Gastroesophageal sphincter (tissue), 4 donors: Measurements from ENCODE around the gene SDC4. TPM values are rescaled to one million over a fixed set of nuclear protein-coding genes. Genes with fewer than 3 reads are reported as not detected.

ENCODE experiments used
- ATAC-seq: fragments of 150-250 bp; one replicate; pipeline ENCODE4 v1.9.1; 2016; ENCODE audit warnings: mild to moderate bottlenecking, moderate library complexity
- H3K27ac ChIP-seq, 4 donors: fragments of 200-600 bp; sonication (generic) in 3 of 4; 1 replicate in 3 of 4; 2 replicates in 1 of 4; pipeline ENCODE4 v1.5.1; 2016 to 2019
- H3K27me3 ChIP-seq: fragments of 200-600 bp; sonication (generic); one replicate; pipeline ENCODE4 v1.5.1; 2019
- H3K36me3 ChIP-seq, 2 donors: fragments of 200-600 bp; sonication (generic); one replicate each; pipeline ENCODE4 v1.5.1; 2019; ENCODE audit warnings: control low read depth in 1 of 2
- H3K4me1 ChIP-seq, 3 donors: fragments of 200-600 bp; sonication (generic); 1 replicate in 2 of 3; 2 replicates in 1 of 3; pipeline ENCODE4 v1.5.1; 2016 to 2019; ENCODE audit warnings: control low read depth in 2 of 3
- H3K4me3 ChIP-seq, 2 donors: fragments of 200-600 bp; sonication (generic); one replicate each; pipeline ENCODE4 v1.5.1; 2019; ENCODE audit warnings: mild to moderate bottlenecking in 1 of 2, moderate library complexity in 1 of 2
- H3K9me3 ChIP-seq, 3 donors: fragments of 200-600 bp; sonication (generic); one replicate each; pipeline ENCODE4 v1.5.1; 2017 to 2019; ENCODE audit warnings: control low read depth in 2 of 3
- CTCF ChIP-seq, 4 experiments: fragments of 200-600 bp in 2 of 4; fragments of 450-650 bp in 2 of 4; sonication (generic) in 1 of 4; IDR thresholded peaks; one replicate each; pipeline ENCODE4 v1.5.1; 2017 to 2019; ENCODE audit warnings: antibody characterized with exemption in 4 of 4, mild to moderate bottlenecking in 2 of 4, moderate library complexity in 2 of 4
- EP300 ChIP-seq: sonication (generic); formaldehyde crosslinking; IDR thresholded peaks from one replicate; pipeline ENCODE4 v1.6.1; 2017; ENCODE audit warnings: antibody characterized with exemption, mild to moderate bottlenecking
- POLR2A ChIP-seq, 2 donors: fragments of 450-650 bp; IDR thresholded peaks; one replicate each; pipeline ENCODE4 v1.6.1; 2017; ENCODE audit warnings: antibody characterized with exemption in 2 of 2, mild to moderate bottlenecking in 2 of 2, moderate library complexity in 1 of 2
- POLR2AphosphoS5 ChIP-seq: sonication (generic); formaldehyde crosslinking; IDR thresholded peaks from one replicate; pipeline ENCODE4 v1.6.1; 2017; ENCODE audit warnings: antibody characterized with exemption
- WGBS, 2 donors: methylation state at CpG; one replicate each; pipeline ENCODE4 v1.1.5; 2018; ENCODE audit warnings: low coverage in 1 of 2; 5-methylcytosine and 5-hydroxymethylcytosine counted together
- total RNA-seq, 4 donors: library from RNA; depleted of rRNA; stranded (reverse); fragments of >200 nt; gene quantifications; one replicate each; pipeline ENCODE4 v1.1.0, GENCODE V29; 2016

SDC4 gene
- total RNA-seq, 4 donors from 2014 or later = 75.1 to 182 (median 84.2) TPM

DNA sequence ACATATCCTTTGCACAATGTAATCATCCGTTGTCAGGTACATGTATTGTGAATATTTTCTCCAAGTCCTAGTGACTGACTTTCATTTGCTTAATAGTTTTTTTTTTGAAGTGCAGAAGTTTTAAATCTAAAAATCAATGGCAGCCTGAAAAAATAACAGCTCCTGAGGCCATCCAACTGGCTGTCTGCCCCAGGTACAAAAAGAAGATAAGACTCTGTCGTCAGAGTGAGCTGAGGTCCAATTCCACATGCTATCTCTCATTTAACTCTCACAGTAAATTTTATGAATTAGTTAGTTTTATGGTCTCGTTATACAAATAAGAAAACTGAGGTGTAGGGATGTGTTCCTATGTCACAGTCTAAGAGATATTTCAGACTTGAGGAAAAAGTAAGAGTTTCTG lies 72.9 kb downstream of the SDC4 start:
- Histone ChIP-seq H3K27ac (no peak overlapping the region), H3K4me1 (no peaks in the 10 kb centered on the region), H3K9me3 (no peaks in the 10 kb centered on the region), H3K36me3 (no peaks in the 10 kb centered on the region), H3K27me3 (peaks cover 42% of the 10 kb centered on the region), H3K4me3 (no peak overlapping the region)
- no peak for ATAC-seq
- TF ChIP-seq EP300 (no peak), CTCF (IDR thresholded peaks at IDR 0.05) (no peak), POLR2AphosphoS5 (no peak), POLR2A (IDR thresholded peaks at IDR 0.05) (no peak)
- WGBS, 2 donors = 63 to 68% methylated on average over 3 of the region's 3 CpGs

Other genes starting within 250 kb of the SDC4 start
- not detected for gene KCNS1, start 247.3 kb downstream of the SDC4 start, total RNA-seq
- gene WFDC5, start 233.2 kb downstream of the SDC4 start, total RNA-seq = not detected
- not detected for gene WFDC12, start 224.0 kb downstream of the SDC4 start, total RNA-seq
- 10 to 100 TPM in 1 of 4 donors, 1 to 10 TPM in 2, not detected in 1; 2.0 to 33.7 (median 4.5) TPM for gene PI3, start 173.5 kb downstream of the SDC4 start, total RNA-seq
- not detected for gene SEMG1, start 141.4 kb downstream of the SDC4 start, total RNA-seq
- not detected for gene SEMG2, start 127.1 kb downstream of the SDC4 start, total RNA-seq
- 100 to 1,000 TPM in 1 of 4 donors, 10 to 100 TPM in 3; 26.1 to 251 (median 56.5) TPM for gene SLPI, start 93.9 kb downstream of the SDC4 start, total RNA-seq
- not detected for gene RBPJL, start 41.6 kb downstream of the SDC4 start, total RNA-seq
- not detected for gene MATN4, start 40.1 kb downstream of the SDC4 start, total RNA-seq
- gene SYS1, start 14.7 kb upstream of the SDC4 start, total RNA-seq = 10 to 100 TPM; 29.3 to 55.3 (median 34.7) TPM
- not detected for gene TP53TG5, start 29.9 kb upstream of the SDC4 start, total RNA-seq
- gene DBNDD2, start 59.9 kb upstream of the SDC4 start, total RNA-seq = 100 to 1,000 TPM in 2 of 4 donors, 10 to 100 TPM in 2; 84.9 to 132 (median 106) TPM
- gene PIGT, start 67.7 kb upstream of the SDC4 start, total RNA-seq = 10 to 100 TPM; 59.8 to 87.3 (median 67.6) TPM
- gene WFDC2, start 121.3 kb upstream of the SDC4 start, total RNA-seq = 10 to 100 TPM in 1 of 4 donors, 1 to 10 TPM in 2, not detected in 1; 7.0 to 21.9 (median 9.3) TPM
- not detected for gene SPINT3, start 167.2 kb upstream of the SDC4 start, total RNA-seq
- not detected for gene WFDC6, start 191.1 kb upstream of the SDC4 start, total RNA-seq
- not detected for gene EPPIN, start 199.0 kb upstream of the SDC4 start, total RNA-seq
- gene WFDC8, start 230.9 kb upstream of the SDC4 start, total RNA-seq = not detected